Measurements from ENCODE around the gene NMS.
"Not testable (repeated sequence)": the region's sequence is repeated elsewhere in the genome, so short reads cannot be mapped to it uniquely, and the experiment has no call there.

NMS gene

GRCh38 chr2:100437751-100438150 lies 32.5 kb upstream of the NMS start:
- H3K4me3 ChIP-seq (ENCODE audit: low read length in 2 of 2): no peak overlapping the region
- H3K4me1 ChIP-seq (ENCODE audit: control insufficient read depth, insufficient read depth, low read length): no peaks in the 10 kb centered on the region
- H3K9me3 ChIP-seq (ENCODE audit: control insufficient read depth in 2 of 2, low read length in 2 of 2): no peaks in the 10 kb centered on the region
- no peak overlapping the region for H3K9ac ChIP-seq (ENCODE audit: low read length in 2 of 2)
- no peak overlapping the region for H3K27ac ChIP-seq (ENCODE audit: low read length)
- H3K36me3 ChIP-seq (ENCODE audit: control insufficient read depth in 2 of 2, insufficient read depth in 2 of 2, low read length in 2 of 2): no peaks in the 10 kb centered on the region
- no peaks in the 10 kb centered on the region for H3K27me3 ChIP-seq (ENCODE audit: control insufficient read depth in 1 of 2, insufficient read depth in 2 of 2, low read length in 2 of 2)

GRCh38 chr2:100446696-100447095 lies 23.6 kb upstream of the NMS start:
- no peak overlapping the region for H3K9ac ChIP-seq (ENCODE audit: low read length in 2 of 2)
- H3K36me3 ChIP-seq (ENCODE audit: control insufficient read depth in 2 of 2, insufficient read depth in 2 of 2, low read length in 2 of 2): no peaks in the 10 kb centered on the region
- H3K4me3 ChIP-seq (ENCODE audit: low read length in 2 of 2): no peak overlapping the region
- H3K9me3 ChIP-seq (ENCODE audit: control insufficient read depth in 2 of 2, low read length in 2 of 2): no peaks in the 10 kb centered on the region
- no peaks in the 10 kb centered on the region for H3K4me1 ChIP-seq (ENCODE audit: control insufficient read depth, insufficient read depth, low read length)
- no peaks in the 10 kb centered on the region for H3K27me3 ChIP-seq (ENCODE audit: control insufficient read depth in 1 of 2, insufficient read depth in 2 of 2, low read length in 2 of 2)
- no peak overlapping the region for H3K27ac ChIP-seq (ENCODE audit: low read length)

GRCh38 chr2:100451092-100451491 lies 19.2 kb upstream of the NMS start:
- H3K36me3 ChIP-seq (ENCODE audit: control insufficient read depth in 2 of 2, insufficient read depth in 2 of 2, low read length in 2 of 2): no peaks in the 10 kb centered on the region
- no peaks in the 10 kb centered on the region for H3K4me1 ChIP-seq (ENCODE audit: control insufficient read depth, insufficient read depth, low read length)
- H3K4me3 ChIP-seq (ENCODE audit: low read length in 2 of 2): no peak overlapping the region
- no peaks in the 10 kb centered on the region for H3K27me3 ChIP-seq (ENCODE audit: control insufficient read depth in 1 of 2, insufficient read depth in 2 of 2, low read length in 2 of 2)
- H3K27ac ChIP-seq (ENCODE audit: low read length): no peak overlapping the region
- H3K9me3 ChIP-seq (ENCODE audit: control insufficient read depth in 2 of 2, low read length in 2 of 2): no peaks in the 10 kb centered on the region
- no peak overlapping the region for H3K9ac ChIP-seq (ENCODE audit: low read length in 2 of 2)

GRCh38 chr2:100451734-100452133 lies 18.5 kb upstream of the NMS start:
- H3K36me3 ChIP-seq (ENCODE audit: control insufficient read depth in 2 of 2, insufficient read depth in 2 of 2, low read length in 2 of 2): no peaks in the 10 kb centered on the region
- H3K9me3 ChIP-seq (ENCODE audit: control insufficient read depth in 2 of 2, low read length in 2 of 2): no peaks in the 10 kb centered on the region
- no peaks in the 10 kb centered on the region for H3K27me3 ChIP-seq (ENCODE audit: control insufficient read depth in 1 of 2, insufficient read depth in 2 of 2, low read length in 2 of 2)
- no peak overlapping the region for H3K9ac ChIP-seq (ENCODE audit: low read length in 2 of 2)
- no peak overlapping the region for H3K4me3 ChIP-seq (ENCODE audit: low read length in 2 of 2)
- H3K4me1 ChIP-seq (ENCODE audit: control insufficient read depth, insufficient read depth, low read length): no peaks in the 10 kb centered on the region
- H3K27ac ChIP-seq (ENCODE audit: low read length): no peak overlapping the region

DNA sequence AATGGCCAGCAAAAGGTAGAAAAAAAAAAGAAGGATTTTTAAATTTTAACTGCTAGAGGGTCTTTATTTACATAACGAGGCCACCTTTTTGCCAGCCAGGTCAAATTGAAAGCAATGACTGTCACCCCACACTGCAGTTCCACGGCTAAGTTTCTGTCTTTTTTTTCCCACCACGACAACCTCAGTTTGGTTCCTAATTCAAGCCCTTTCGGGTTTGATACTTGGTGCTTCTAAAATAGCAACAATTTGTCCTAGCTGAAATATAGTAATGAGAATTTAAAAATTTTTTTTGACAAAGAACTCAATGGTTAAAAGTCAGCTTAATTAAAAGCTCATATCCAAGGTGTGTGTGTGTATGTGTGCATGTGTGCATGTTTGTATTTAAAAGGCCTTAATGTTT lies 16.4 kb upstream of the NMS start:
- Histone ChIP-seq H3K4me3 (ENCODE audit: low read length in 2 of 2) (no peak overlapping the region), H3K4me1 (ENCODE audit: control insufficient read depth, insufficient read depth, low read length) (no peaks in the 10 kb centered on the region), H3K27me3 (ENCODE audit: control insufficient read depth in 1 of 2, insufficient read depth in 2 of 2, low read length in 2 of 2) (no peaks in the 10 kb centered on the region), H3K27ac (ENCODE audit: low read length) (no peak overlapping the region), H3K9ac (ENCODE audit: low read length in 2 of 2) (no peak overlapping the region), H3K36me3 (ENCODE audit: control insufficient read depth in 2 of 2, insufficient read depth in 2 of 2, low read length in 2 of 2) (no peaks in the 10 kb centered on the region), H3K9me3 (ENCODE audit: control insufficient read depth in 2 of 2, low read length in 2 of 2) (no peaks in the 10 kb centered on the region)

- not testable (repeated sequence) for H3K9ac ChIP-seq (ENCODE audit: low read length in 2 of 2); H3K27me3 ChIP-seq (ENCODE audit: control insufficient read depth in 1 of 2, insufficient read depth in 2 of 2, low read length in 2 of 2); H3K4me1 ChIP-seq (ENCODE audit: control insufficient read depth, insufficient read depth, low read length); H3K9me3 ChIP-seq (ENCODE audit: control insufficient read depth in 2 of 2, low read length in 2 of 2); H3K36me3 ChIP-seq (ENCODE audit: control insufficient read depth in 2 of 2, insufficient read depth in 2 of 2, low read length in 2 of 2); H3K27ac ChIP-seq (ENCODE audit: low read length); H3K4me3 ChIP-seq (ENCODE audit: low read length in 2 of 2)
Measured at GRCh38 chr2:100456357-100456756, 13.9 kb upstream of the NMS start.

DNA sequence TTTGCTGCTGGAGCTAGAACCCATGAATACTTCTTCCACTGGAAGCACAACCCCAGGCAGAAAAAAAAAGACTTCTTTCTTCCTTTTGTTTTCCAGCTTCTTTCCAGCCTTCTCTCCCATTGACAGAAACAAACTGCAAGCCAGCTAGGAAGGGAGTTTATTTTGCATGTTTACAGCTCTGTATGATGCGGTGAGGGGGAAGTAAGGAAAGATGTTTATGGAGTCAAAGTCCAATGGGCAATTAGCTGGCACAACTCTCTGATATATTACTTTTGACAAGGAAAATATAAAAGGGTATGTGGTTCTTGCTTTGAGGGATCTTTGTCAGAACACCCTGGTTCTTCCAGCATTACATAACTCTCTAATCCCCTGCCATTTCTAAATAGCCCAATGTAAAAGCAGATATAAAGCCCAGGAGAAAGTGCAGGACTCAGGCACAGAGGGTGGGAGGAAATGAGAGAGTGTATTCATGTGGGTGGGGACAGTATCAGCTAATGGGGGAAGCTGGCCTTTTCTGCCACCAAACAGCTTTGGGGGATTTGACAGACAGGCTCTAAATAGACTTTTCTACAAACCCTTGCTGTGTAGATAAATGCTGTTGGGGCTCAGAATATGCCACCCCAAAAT lies 9.3 kb upstream of the NMS start:
- no peak overlapping the region for H3K4me3 ChIP-seq (ENCODE audit: low read length in 2 of 2)
- H3K9me3 ChIP-seq (ENCODE audit: control insufficient read depth in 2 of 2, low read length in 2 of 2): no peaks in the 10 kb centered on the region
- H3K27me3 ChIP-seq (ENCODE audit: control insufficient read depth in 1 of 2, insufficient read depth in 2 of 2, low read length in 2 of 2): no peaks in the 10 kb centered on the region
- H3K4me1 ChIP-seq (ENCODE audit: control insufficient read depth, insufficient read depth, low read length): no peaks in the 10 kb centered on the region
- H3K9ac ChIP-seq (ENCODE audit: low read length in 2 of 2): no peak overlapping the region
- no peak overlapping the region for H3K27ac ChIP-seq (ENCODE audit: low read length)
- no peaks in the 10 kb centered on the region for H3K36me3 ChIP-seq (ENCODE audit: control insufficient read depth in 2 of 2, insufficient read depth in 2 of 2, low read length in 2 of 2)

DNA sequence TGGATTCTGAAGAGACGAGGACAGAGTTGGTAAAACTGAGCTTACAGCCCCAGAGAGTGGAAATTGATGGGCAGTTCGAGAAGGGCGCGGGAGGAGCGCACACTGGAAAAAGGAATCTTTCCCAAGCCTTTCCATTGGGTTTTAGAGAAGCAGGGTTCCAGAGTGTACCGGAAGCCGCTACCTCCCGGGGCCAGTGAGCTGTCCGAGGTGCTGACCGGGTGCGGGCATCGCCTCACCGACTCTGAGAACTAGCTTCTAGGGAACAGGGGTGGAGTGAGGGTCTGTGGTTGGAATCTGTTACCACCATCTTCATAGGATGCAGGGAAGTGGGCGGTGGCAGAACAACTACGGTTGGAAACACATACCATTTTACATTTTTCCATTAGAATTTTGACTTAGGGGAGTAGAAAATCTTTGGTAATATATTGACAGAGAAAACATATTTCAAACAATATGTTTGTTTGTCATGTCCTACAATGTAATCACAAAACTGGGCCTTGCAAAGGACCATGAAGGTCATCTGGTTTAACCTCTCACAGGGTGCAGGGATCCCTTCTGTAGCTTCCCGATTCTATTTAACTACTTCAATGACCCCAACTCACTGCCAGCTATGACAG lies 724 bp downstream of the NMS start:
- peaks cover 5 to 9% of the 10 kb centered on the region in 2 donors for H3K27me3 ChIP-seq (ENCODE audit: control insufficient read depth in 1 of 2, insufficient read depth in 2 of 2, low read length in 2 of 2)
- H3K27ac ChIP-seq (ENCODE audit: low read length): no peak overlapping the region
- no peak overlapping the region for H3K9ac ChIP-seq (ENCODE audit: low read length in 2 of 2)
- H3K4me3 ChIP-seq (ENCODE audit: low read length in 2 of 2): no peak overlapping the region
- H3K36me3 ChIP-seq (ENCODE audit: control insufficient read depth in 2 of 2, insufficient read depth in 2 of 2, low read length in 2 of 2): no peaks in the 10 kb centered on the region
- no peaks in the 10 kb centered on the region for H3K4me1 ChIP-seq (ENCODE audit: control insufficient read depth, insufficient read depth, low read length)
- no peaks in the 10 kb centered on the region for H3K9me3 ChIP-seq (ENCODE audit: control insufficient read depth in 2 of 2, low read length in 2 of 2)

- Histone ChIP-seq H3K27me3 (ENCODE audit: control insufficient read depth in 1 of 2, insufficient read depth in 2 of 2, low read length in 2 of 2) (peaks cover 0 to 5% of the 10 kb centered on the region in 2 donors), H3K36me3 (ENCODE audit: control insufficient read depth in 2 of 2, insufficient read depth in 2 of 2, low read length in 2 of 2) (no peaks in the 10 kb centered on the region), H3K4me1 (ENCODE audit: control insufficient read depth, insufficient read depth, low read length) (no peaks in the 10 kb centered on the region), H3K9me3 (ENCODE audit: control insufficient read depth in 2 of 2, low read length in 2 of 2) (no peaks in the 10 kb centered on the region), H3K4me3 (ENCODE audit: low read length in 2 of 2) (no peak overlapping the region), H3K9ac (ENCODE audit: low read length in 2 of 2) (no peak overlapping the region), H3K27ac (ENCODE audit: low read length) (no peak overlapping the region)
Measured at GRCh38 chr2:100476606-100477005, 6.3 kb downstream of the NMS start.

DNA sequence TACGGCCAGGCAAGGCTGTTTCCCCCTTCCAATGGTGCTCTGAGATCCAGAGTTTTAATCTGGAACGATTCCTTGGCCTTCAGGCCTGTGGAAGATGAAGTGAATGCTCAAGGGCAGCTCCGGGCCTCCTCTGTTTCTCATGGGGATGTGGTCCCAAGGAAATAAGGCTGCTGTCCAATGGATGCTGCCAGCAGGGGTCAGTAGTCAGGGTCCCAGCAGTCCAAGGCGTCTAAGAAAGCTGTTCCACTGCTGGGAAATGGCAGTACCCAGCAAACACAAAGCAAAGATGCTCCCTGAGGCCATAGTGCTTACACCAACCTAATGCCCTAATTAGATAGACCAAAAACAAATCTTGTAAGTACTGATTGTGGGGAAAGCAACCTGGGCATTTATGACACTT lies 12.5 kb downstream of the NMS start:
- Histone ChIP-seq H3K4me3 (ENCODE audit: low read length in 2 of 2) (no peak overlapping the region), H3K27me3 (ENCODE audit: control insufficient read depth in 1 of 2, insufficient read depth in 2 of 2, low read length in 2 of 2) (peaks cover 0 to 4% of the 10 kb centered on the region in 2 donors), H3K36me3 (ENCODE audit: control insufficient read depth in 2 of 2, insufficient read depth in 2 of 2, low read length in 2 of 2) (no peaks in the 10 kb centered on the region), H3K9ac (ENCODE audit: low read length in 2 of 2) (no peak overlapping the region), H3K9me3 (ENCODE audit: control insufficient read depth in 2 of 2, low read length in 2 of 2) (peaks cover 0 to 3% of the 10 kb centered on the region in 2 donors), H3K4me1 (ENCODE audit: control insufficient read depth, insufficient read depth, low read length) (no peaks in the 10 kb centered on the region), H3K27ac (ENCODE audit: low read length) (no peak overlapping the region)

- Histone ChIP-seq H3K9ac (ENCODE audit: low read length in 2 of 2) (no peak overlapping the region), H3K4me1 (ENCODE audit: control insufficient read depth, insufficient read depth, low read length) (no peaks in the 10 kb centered on the region)
Measured at GRCh38 chr2:100483895-100484294, 13.6 kb downstream of the NMS start.

More at GRCh38 chr2:100483895-100484294, 13.6 kb downstream of the NMS start:
- Histone ChIP-seq H3K9me3 (ENCODE audit: control insufficient read depth in 2 of 2, low read length in 2 of 2) (peaks cover 0 to 3% of the 10 kb centered on the region in 2 donors), H3K4me3 (ENCODE audit: low read length in 2 of 2) (no peak overlapping the region), H3K27ac (ENCODE audit: low read length) (no peak overlapping the region), H3K27me3 (ENCODE audit: control insufficient read depth in 1 of 2, insufficient read depth in 2 of 2, low read length in 2 of 2) (peaks cover 0 to 2% of the 10 kb centered on the region in 2 donors), H3K36me3 (ENCODE audit: control insufficient read depth in 2 of 2, insufficient read depth in 2 of 2, low read length in 2 of 2) (no peaks in the 10 kb centered on the region)

All from stomach smooth muscle (tissue), 2 donors.